ENCODE measurements around the gene UBE2J2. TPM values are rescaled to one million over a fixed set of nuclear protein-coding genes. Genes with fewer than 3 reads are reported as not detected.

Gene UBE2J2
- total RNA-seq, 3 donors from 2014 or later (not counting 1 experiment from before 2014, with no cell fraction given) = 66.0 to 84.2 (median 78.1) TPM

DNA sequence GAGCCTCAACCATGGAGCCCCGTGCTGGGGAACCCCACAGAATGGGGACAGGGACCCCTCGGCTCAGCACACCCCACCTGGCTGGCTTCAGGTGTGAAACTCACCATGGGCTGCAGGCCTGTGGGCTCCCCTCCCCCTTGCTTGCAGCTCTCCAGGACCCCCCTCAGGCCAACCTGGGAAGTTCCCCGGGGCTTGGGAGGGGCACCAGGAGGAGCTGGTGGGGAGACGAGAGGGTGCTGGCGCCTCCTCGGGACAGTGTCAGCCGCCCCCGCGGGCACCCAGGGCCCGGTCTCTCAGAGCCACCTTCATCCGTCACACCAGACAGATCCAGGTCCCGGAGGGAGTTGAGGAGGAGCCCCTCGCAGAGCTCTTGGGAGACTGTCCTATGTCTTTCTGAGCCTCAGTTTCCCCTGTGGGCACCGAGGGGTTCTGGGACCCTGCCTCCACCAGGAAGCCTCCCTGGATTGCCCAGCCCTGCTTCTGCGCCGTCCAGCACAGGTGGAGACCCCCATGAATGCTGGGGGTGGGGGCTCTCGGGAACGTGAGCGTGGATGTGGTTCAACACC, 66.6 kb downstream of the UBE2J2 start:
- H3K4me3 ChIP-seq (ENCODE audit: low read length) = peak overlapping the region; percentile 41
- no peaks in the 10 kb centered on the region for H3K9me3 ChIP-seq (ENCODE audit: control insufficient read depth, insufficient read depth, low read length)
- 44% methylated on average over 19 of the region's 19 CpGs for WGBS (ENCODE audit: insufficient coverage)
- H3K36me3 ChIP-seq (ENCODE audit: control insufficient read depth, insufficient read depth, low read length) = no peaks in the 10 kb centered on the region
- ATAC-seq (no peak), DNase-seq (peak; percentile 32 to 41)
- peak overlapping the region; percentile 93 to 98 for H3K27ac Mint-ChIP-seq
- H3K4me3 Mint-ChIP-seq = peak overlapping the region; percentile 80
- no peaks in the 10 kb centered on the region for H3K27me3 ChIP-seq (ENCODE audit: control insufficient read depth, insufficient read depth, low read length)
- H3K27me3 Mint-ChIP-seq (ENCODE audit: low read depth in 2 of 2) = no peaks in the 10 kb centered on the region
- TF ChIP-seq, protein P1, sequence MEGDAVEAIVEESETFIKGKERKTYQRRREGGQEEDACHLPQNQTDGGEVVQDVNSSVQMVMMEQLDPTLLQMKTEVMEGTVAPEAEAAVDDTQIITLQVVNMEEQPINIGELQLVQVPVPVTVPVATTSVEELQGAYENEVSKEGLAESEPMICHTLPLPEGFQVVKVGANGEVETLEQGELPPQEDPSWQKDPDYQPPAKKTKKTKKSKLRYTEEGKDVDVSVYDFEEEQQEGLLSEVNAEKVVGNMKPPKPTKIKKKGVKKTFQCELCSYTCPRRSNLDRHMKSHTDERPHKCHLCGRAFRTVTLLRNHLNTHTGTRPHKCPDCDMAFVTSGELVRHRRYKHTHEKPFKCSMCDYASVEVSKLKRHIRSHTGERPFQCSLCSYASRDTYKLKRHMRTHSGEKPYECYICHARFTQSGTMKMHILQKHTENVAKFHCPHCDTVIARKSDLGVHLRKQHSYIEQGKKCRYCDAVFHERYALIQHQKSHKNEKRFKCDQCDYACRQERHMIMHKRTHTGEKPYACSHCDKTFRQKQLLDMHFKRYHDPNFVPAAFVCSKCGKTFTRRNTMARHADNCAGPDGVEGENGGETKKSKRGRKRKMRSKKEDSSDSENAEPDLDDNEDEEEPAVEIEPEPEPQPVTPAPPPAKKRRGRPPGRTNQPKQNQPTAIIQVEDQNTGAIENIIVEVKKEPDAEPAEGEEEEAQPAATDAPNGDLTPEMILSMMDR (IDR thresholded peaks at IDR 0.05) = no peak
- intact Hi-C loops (cut with micrococcal nuclease) = loop anchor here (5.0 kb wide), 1 partner anchor 35 kb away; the partner anchor contains the start of gene TTLL10
- no peaks in the 10 kb centered on the region for H3K9me3 Mint-ChIP-seq
- H3K4me1 ChIP-seq (ENCODE audit: control insufficient read depth, insufficient read depth, low read length) = peaks cover 77% of the 10 kb centered on the region
- H3K36me3 Mint-ChIP-seq = no peaks in the 10 kb centered on the region
- H3K4me1 Mint-ChIP-seq = peaks cover 15 to 38% of the 10 kb centered on the region in 2 donors
- H3K27ac ChIP-seq (ENCODE audit: low read length) = peak overlapping the region; percentile 49

DNA sequence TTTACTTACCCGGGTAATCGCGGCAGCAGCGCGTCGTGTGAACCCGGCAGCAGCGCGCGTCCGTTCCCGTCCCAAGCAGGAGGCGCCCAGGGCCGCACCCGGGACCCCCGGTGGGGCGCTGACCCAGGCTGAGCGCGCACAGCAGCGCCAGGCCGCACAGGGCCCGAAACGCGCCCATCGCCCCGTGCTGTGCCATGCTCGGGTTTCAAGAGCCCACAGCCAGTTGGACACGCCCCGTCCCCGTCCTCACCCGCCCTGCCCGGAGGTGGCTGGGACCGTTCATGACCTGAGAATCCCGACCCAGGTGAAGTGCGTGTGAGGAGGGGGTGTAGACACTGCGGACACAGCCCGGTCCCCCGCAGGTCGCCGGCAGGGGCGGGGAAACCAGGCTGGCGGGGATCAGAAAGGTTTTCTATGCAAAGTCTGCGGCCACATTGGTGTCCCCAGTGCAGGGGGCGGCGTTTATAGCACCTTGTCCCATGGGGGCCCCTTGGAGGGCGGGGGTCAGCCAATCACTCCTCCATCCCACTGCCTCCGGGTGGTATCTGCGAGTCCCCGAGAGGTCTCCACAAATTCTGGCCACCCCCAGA, 67.2 kb downstream of the UBE2J2 start, which contains the start of gene TNFRSF18:
TNFRSF18 (minus strand) TSS at position 217 of the 590 bp plus-strand sequence; CDS start at position 196, 21 bp downstream.
- TF ChIP-seq, protein P1 (IDR thresholded peaks at IDR 0.05) = no peak
- Histone ChIP-seq H3K36me3 (ENCODE audit: control insufficient read depth, insufficient read depth, low read length) (no peaks in the 10 kb centered on the region), H3K9me3 (ENCODE audit: control insufficient read depth, insufficient read depth, low read length) (no peaks in the 10 kb centered on the region), H3K27me3 (ENCODE audit: control insufficient read depth, insufficient read depth, low read length) (no peaks in the 10 kb centered on the region), H3K4me1 (ENCODE audit: control insufficient read depth, insufficient read depth, low read length) (peaks cover 73% of the 10 kb centered on the region), H3K27ac (ENCODE audit: low read length) (peak within 1 kb of the TSS; percentile 49), H3K4me3 (ENCODE audit: low read length) (peak within 1 kb of the TSS; percentile 41)
- H3K27ac Mint-ChIP-seq = peak within 1 kb of the TSS; percentile 93 to 98
- H3K9me3 Mint-ChIP-seq = no peaks in the 10 kb centered on the region
- peak within 1 kb of the TSS; percentile 80 for H3K4me3 Mint-ChIP-seq
- ATAC-seq (peak; percentile 11 to 17 (median 17)), DNase-seq (peak; percentile 47 to 64)
- peaks cover 15 to 38% of the 10 kb centered on the region in 2 donors for H3K4me1 Mint-ChIP-seq
- WGBS (ENCODE audit: insufficient coverage) = 1% methylated on average over 49 of the region's 49 CpGs
- no peaks in the 10 kb centered on the region for H3K27me3 Mint-ChIP-seq (ENCODE audit: low read depth in 2 of 2)
- intact Hi-C loops (cut with micrococcal nuclease) = loop anchor here (5.0 kb wide), 1 partner anchor 34 kb away; the partner anchor contains the start of gene TTLL10
- no peaks in the 10 kb centered on the region for H3K36me3 Mint-ChIP-seq

- intact Hi-C loops (cut with micrococcal nuclease) = loop anchor here (5.0 kb wide), 1 partner anchor 34 kb away; the partner anchor contains the start of gene TTLL10
- H3K36me3 Mint-ChIP-seq = no peaks in the 10 kb centered on the region
- peak overlapping the region; percentile 49 for H3K27ac ChIP-seq (ENCODE audit: low read length)
- H3K27ac Mint-ChIP-seq = peak overlapping the region; percentile 87 to 93
- no peaks in the 10 kb centered on the region for H3K9me3 ChIP-seq (ENCODE audit: control insufficient read depth, insufficient read depth, low read length)
- H3K4me3 Mint-ChIP-seq = peak overlapping the region; percentile 80
- no peaks in the 10 kb centered on the region for H3K27me3 ChIP-seq (ENCODE audit: control insufficient read depth, insufficient read depth, low read length)
- no peaks in the 10 kb centered on the region for H3K36me3 ChIP-seq (ENCODE audit: control insufficient read depth, insufficient read depth, low read length)
- peak overlapping the region; percentile 41 for H3K4me3 ChIP-seq (ENCODE audit: low read length)
- H3K9me3 Mint-ChIP-seq = no peaks in the 10 kb centered on the region
- ATAC-seq (no peak), DNase-seq (peak; percentile 21 to 31)
- no peaks in the 10 kb centered on the region for H3K27me3 Mint-ChIP-seq (ENCODE audit: low read depth in 2 of 2)
- peaks cover 68% of the 10 kb centered on the region for H3K4me1 ChIP-seq (ENCODE audit: control insufficient read depth, insufficient read depth, low read length)
- WGBS (ENCODE audit: insufficient coverage) = 14% methylated on average over 31 of the region's 31 CpGs
- peaks cover 15 to 33% of the 10 kb centered on the region in 2 donors for H3K4me1 Mint-ChIP-seq
- TF ChIP-seq, protein P1 (IDR thresholded peaks at IDR 0.05) = no peak
Measured at GRCh38 chr1:1205769-1206375, 67.8 kb downstream of the UBE2J2 start.

Measured in natural killer cell (primary cell).